ENCODE results near the gene AMPD2. TPM values are rescaled to one million over a fixed set of nuclear protein-coding genes. Genes with fewer than 3 reads are reported as not detected.

AMPD2 gene
- total RNA-seq, 2 experiments from 2014 or later: 73.5 to 99.5 TPM

Other genes starting within 250 kb of the AMPD2 start
- under 1 TPM; 0.39 to 0.55 TPM for gene SORT1, start 221.9 kb upstream of the AMPD2 start, total RNA-seq
- gene PSMA5, start 193.4 kb upstream of the AMPD2 start, total RNA-seq: 100 to 1,000 TPM; 151 to 249 TPM
- under 1 TPM in 1 of 2 experiments, not detected in 1; 0.05 TPM for gene SYPL2, start 153.3 kb upstream of the AMPD2 start, total RNA-seq
- gene ATXN7L2, start 135.9 kb upstream of the AMPD2 start, total RNA-seq: 10 to 100 TPM; 11.7 to 13.0 TPM
- 1 to 10 TPM; 7.1 to 8.7 TPM for gene CYB561D1, start 125.7 kb upstream of the AMPD2 start, total RNA-seq
- gene AMIGO1, start 110.1 kb upstream of the AMPD2 start, total RNA-seq: 1 to 10 TPM; 1.8 to 2.0 TPM
- under 1 TPM in 1 of 2 experiments, not detected in 1; 0.34 TPM for gene GPR61, start 80.0 kb upstream of the AMPD2 start, total RNA-seq
- gene GNAI3, start 71.2 kb upstream of the AMPD2 start, total RNA-seq: 1 to 10 TPM; 7.1 to 9.6 TPM
- gene GNAT2, start 221 bp upstream of the AMPD2 start, total RNA-seq: under 1 TPM; 0.26 to 0.64 TPM
- gene GSTM4, start 36.3 kb downstream of the AMPD2 start, total RNA-seq: 10 to 100 TPM; 18.1 to 20.6 TPM
- 10 to 100 TPM; 18.7 to 23.9 TPM for gene GSTM2, start 48.2 kb downstream of the AMPD2 start, total RNA-seq
- gene GSTM1, start 68.0 kb downstream of the AMPD2 start, total RNA-seq: 100 to 1,000 TPM in 1 of 2 experiments, 10 to 100 TPM in 1; 94.0 to 116 TPM
- gene GSTM5, start 92.4 kb downstream of the AMPD2 start, total RNA-seq: under 1 TPM; 0.25 to 0.54 TPM
- 10 to 100 TPM; 47.6 to 49.1 TPM for gene GSTM3, start 121.2 kb downstream of the AMPD2 start, total RNA-seq
- not detected for gene EPS8L3, start 144.1 kb downstream of the AMPD2 start, total RNA-seq

All from activated CD4-positive, alpha-beta T cell treated with anti-CD3 and anti-CD28 coated beads for 36 hours (primary cell).